PC-9 (cell line): ENCODE measurements around the gene KCTD13. TPM values are rescaled to one million over a fixed set of nuclear protein-coding genes. Genes with fewer than 3 reads are reported as not detected.

Experiments
- BruUV-seq: library from RNA; stranded (reverse); fragments of 400-500 nt; replicated peaks from 2 replicates; lab custom pipeline; 2021; lab: Mats Ljungman, UMichigan
- CTCF ChIA-PET: fragments of 300-600 bp; sonication (Branson Sonifier 250); formaldehyde crosslinking; loops from one replicate; lab custom pipeline; 2022; ENCODE audit warnings: antibody characterized with exemption; lab: Charles Lee
- POLR2A ChIA-PET: fragments of 300-600 bp; sonication (Branson Sonifier 250); formaldehyde crosslinking; loops from one replicate; lab custom pipeline; 2022; ENCODE audit warnings: antibody characterized with exemption; ENCODE audit not compliant: unreplicated experiment; lab: Charles Lee
- DNase-seq, 2 experiments: peaks; one replicate each; pipeline versions ENCODE4 v3.0.0 to v3.0.0-alpha.2; 2015 to 2022; ENCODE audit warnings: mixed read lengths in 1 of 2
- H2AFZ ChIP-seq: fragments of 200-600 bp; sonication (generic); 2 replicates; pipeline ENCODE4 v1.8.1; 2017; ENCODE audit warnings: antibody characterized with exemption
- H3F3A ChIP-seq: fragments of 200-600 bp; sonication (generic); 2 replicates; pipeline ENCODE4 v1.8.1; 2017; ENCODE audit warnings: antibody characterized with exemption, mild to moderate bottlenecking, low read depth; ENCODE audit not compliant: insufficient read depth
- H3K27ac ChIP-seq: fragments of 200-600 bp; sonication (generic); 2 replicates; pipeline ENCODE4 v1.6.1; 2016; ENCODE audit warnings: mixed run types
- H3K27me3 ChIP-seq: fragments of 200-600 bp; sonication (generic); 2 replicates; pipeline ENCODE4 v1.6.1; 2016; ENCODE audit warnings: low read depth, mixed run types; ENCODE audit not compliant: insufficient read depth
- H3K36me3 ChIP-seq: fragments of 200-600 bp; sonication (generic); 2 replicates; pipeline ENCODE4 v1.6.1; 2016; ENCODE audit warnings: low read depth, mixed run types
- H3K4me1 ChIP-seq: fragments of 200-600 bp; sonication (generic); replicated peaks from 2 replicates; pipeline ENCODE4 v1.6.1; 2016; ENCODE audit warnings: mixed run types; ENCODE audit not compliant: insufficient read depth
- H3K4me2 ChIP-seq: fragments of 200-600 bp; sonication (generic); 2 replicates; pipeline ENCODE4 v1.6.1; 2017; ENCODE audit warnings: mixed run types
- H3K4me3 ChIP-seq: fragments of 200-600 bp; sonication (generic); 2 replicates; pipeline ENCODE4 v1.6.1; 2016; ENCODE audit warnings: mixed run types
- H3K79me2 ChIP-seq: fragments of 200-600 bp; sonication (generic); 2 replicates; pipeline ENCODE4 v1.6.1; 2017; ENCODE audit warnings: low read depth, mixed run types
- H3K9me2 ChIP-seq: fragments of 200-600 bp; sonication (generic); 2 replicates; pipeline ENCODE4 v1.8.1; 2017; ENCODE audit warnings: mild to moderate bottlenecking; ENCODE audit not compliant: insufficient read depth
- H3K9me3 ChIP-seq: fragments of 200-600 bp; sonication (generic); 2 replicates; pipeline ENCODE4 v1.8.1; 2016; ENCODE audit warnings: low read depth; ENCODE audit not compliant: insufficient read depth
- H4K20me1 ChIP-seq: fragments of 200-600 bp; sonication (generic); 2 replicates; pipeline ENCODE4 v1.8.1; 2017; ENCODE audit not compliant: insufficient read depth
- CTCF ChIP-seq: fragments of 200-600 bp; sonication (generic); conservative IDR thresholded peaks from 2 replicates; pipeline ENCODE4 v1.6.1; 2017; ENCODE audit warnings: mixed run types, antibody characterized with exemption, mild to moderate bottlenecking, moderate library complexity
- EZH2 ChIP-seq: fragments of 200-600 bp; sonication (generic); IDR thresholded peaks from 2 replicates; pipeline ENCODE4 v1.8.0; 2017; ENCODE audit warnings: antibody characterized with exemption, low read depth
- intact Hi-C: fragments of 100-400 bp; cut with micrococcal nuclease; formaldehyde crosslinking; loops from one replicate; pipeline ENCODE4 v1.10.0; 2022; ENCODE audit not compliant: unreplicated experiment
- total RNA-seq: library from RNA; stranded (reverse); gene quantifications from 2 replicates; pipeline ENCODE4 v1.2.3, GENCODE V29; 2021

KCTD13 gene
- total RNA-seq, 1 experiment from 2014 or later = 52.7 TPM

GRCh38 chr16:29959293-29959692 is 33.3 kb upstream of the KCTD13 start:
- CTCF ChIA-PET = no interaction called here

GRCh38 chr16:29958756-29959155 is 32.7 kb upstream of the KCTD13 start:
- TF ChIP-seq EZH2 = no peak
- TF ChIP-seq CTCF = no peak
- no TSS peak for BruUV-seq
- no peaks in the 10 kb centered on the region for H3K36me3 ChIP-seq
- no peaks in the 10 kb centered on the region for H3K9me3 ChIP-seq
- intact Hi-C loops = no loop called here
- no peaks in the 10 kb centered on the region for H3K9me2 ChIP-seq
- H4K20me1 ChIP-seq = no peaks in the 10 kb centered on the region
- peaks cover 11% of the 10 kb centered on the region for H3K4me1 ChIP-seq
- no peaks in the 10 kb centered on the region for H3K79me2 ChIP-seq
- H3K4me2 ChIP-seq = no peak overlapping the region
- ChIA-PET CTCF (no interaction called here), POLR2A (no interaction called here)
- no peak overlapping the region for H3K4me3 ChIP-seq
- H2AFZ ChIP-seq = no peak overlapping the region
- no peak for DNase-seq
- no peak overlapping the region for H3K27ac ChIP-seq
- H3K27me3 ChIP-seq = no peaks in the 10 kb centered on the region
- H3F3A ChIP-seq = peaks cover 8% of the 10 kb centered on the region; the same call in 1 of the 2 replicates

More at GRCh38 chr16:29959293-29959692, 33.3 kb upstream of the KCTD13 start:
- no peak for DNase-seq
- Histone ChIP-seq H3K9me2 (no peaks in the 10 kb centered on the region), H3K4me2 (no peak overlapping the region), H3K27me3 (no peaks in the 10 kb centered on the region), H4K20me1 (no peaks in the 10 kb centered on the region), H3K4me3 (no peak overlapping the region), H2AFZ (no peak overlapping the region), H3K9me3 (no peaks in the 10 kb centered on the region), H3K27ac (no peak overlapping the region), H3K79me2 (no peaks in the 10 kb centered on the region), H3F3A (peaks cover 8% of the 10 kb centered on the region; the same call in 1 of the 2 replicates), H3K36me3 (no peaks in the 10 kb centered on the region), H3K4me1 (peaks cover 11% of the 10 kb centered on the region)
- TF ChIP-seq CTCF (no peak), EZH2 (no peak)
- no TSS peak for BruUV-seq
- POLR2A ChIA-PET = no interaction called here
- intact Hi-C loops = no loop called here

- H3K4me1 ChIP-seq = no peaks in the 10 kb centered on the region
- no peaks in the 10 kb centered on the region for H3K9me3 ChIP-seq
- no peak overlapping the region for H2AFZ ChIP-seq
- intact Hi-C loops = no loop called here
- no peaks in the 10 kb centered on the region for H3F3A ChIP-seq
- POLR2A ChIA-PET = no interaction called here
- no peaks in the 10 kb centered on the region for H4K20me1 ChIP-seq
- CTCF ChIA-PET = interaction anchor here (0.5 to 0.6 kb wide), 2 partner anchors 10 to 12 kb away, joined by 3 read pairs; partner anchors contain the start of gene TMEM219
- no peaks in the 10 kb centered on the region for H3K36me3 ChIP-seq
- H3K9me2 ChIP-seq = no peaks in the 10 kb centered on the region
- DNase-seq = no peak
- H3K4me2 ChIP-seq = no peak overlapping the region
- no peak for TF ChIP-seq EZH2
- TF ChIP-seq CTCF = no peak
- H3K79me2 ChIP-seq = no peaks in the 10 kb centered on the region
- BruUV-seq = no TSS peak
- H3K4me3 ChIP-seq = no peak overlapping the region
- H3K27ac ChIP-seq = no peak overlapping the region
- no peaks in the 10 kb centered on the region for H3K27me3 ChIP-seq
Measured at GRCh38 chr16:29951625-29952365, 25.8 kb upstream of the KCTD13 start.
